ENCODE results near the gene DGKE.

DGKE gene

DNA sequence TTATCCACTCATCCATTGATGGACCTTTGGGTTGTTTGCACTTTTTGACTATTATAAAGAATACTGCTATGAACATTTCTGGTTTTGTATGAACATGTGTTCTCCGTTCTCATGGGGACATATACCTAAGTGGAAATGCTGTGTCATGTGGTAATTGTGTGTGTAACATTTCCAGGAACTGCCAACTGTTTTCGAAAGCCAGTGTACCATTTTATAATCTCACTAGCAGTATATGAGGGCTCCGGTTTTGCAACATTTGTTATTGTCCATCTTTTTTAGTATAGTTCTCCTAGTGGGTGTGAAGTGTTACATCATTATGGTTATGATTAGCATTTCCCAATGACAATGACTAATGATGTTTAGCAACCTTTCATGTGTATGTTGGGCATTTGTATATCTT lies 85.0 kb downstream of the DGKE start:
- no peak for DNase-seq

Data from activated effector memory CD4-positive, alpha-beta T cell treated with Interleukin-2 at 50 U/mL for 16 hours (primary cell).